Neuronal stem cell (in vitro differentiated cells): ENCODE data around the gene BEAN1.
A peak's percentile ranks its signal among the peaks of the same experiment; 100 is the strongest.

Experiments
- DNase-seq: peaks from one replicate; pipeline ENCODE4 v3.0.0-alpha.2; 2013; ENCODE audit warnings: low spot score
- H2AFZ ChIP-seq: one replicate; pipeline ENCODE4 v1.6.1; 2013; ENCODE audit warnings: mild to moderate bottlenecking, low read length, inconsistent platforms
- H2AK5ac ChIP-seq: 2 replicates; pipeline ENCODE4 v1.6.1; 2013; ENCODE audit warnings: low read depth, mild to moderate bottlenecking, inconsistent platforms, low read length, moderate library complexity, mixed read lengths
- H2BK120ac ChIP-seq: 2 replicates; pipeline ENCODE4 v1.6.1; 2013; ENCODE audit warnings: low read depth, mild to moderate bottlenecking, inconsistent platforms, low read length, moderate library complexity, mixed read lengths
- H2BK12ac ChIP-seq: one replicate; pipeline ENCODE4 v1.6.1; 2013; ENCODE audit warnings: low read length, inconsistent platforms
- H2BK15ac ChIP-seq: 2 replicates; pipeline ENCODE4 v1.6.1; 2013; ENCODE audit warnings: mild to moderate bottlenecking, low read length, inconsistent platforms, mixed read lengths
- H2BK5ac ChIP-seq: one replicate; pipeline ENCODE4 v1.6.1; 2013; ENCODE audit warnings: inconsistent platforms, mild to moderate bottlenecking, low read length, moderate library complexity
- H3K14ac ChIP-seq: one replicate; pipeline ENCODE4 v1.6.1; 2013; ENCODE audit warnings: low read length, inconsistent platforms
- H3K18ac ChIP-seq: 2 replicates; pipeline ENCODE4 v1.6.1; 2013; ENCODE audit warnings: low read length, inconsistent platforms
- H3K23ac ChIP-seq: 2 replicates; pipeline ENCODE4 v1.6.1; 2013; ENCODE audit warnings: low read depth, mild to moderate bottlenecking, mixed read lengths, low read length, inconsistent platforms; ENCODE audit not compliant: poor library complexity
- H3K27ac ChIP-seq: replicated peaks from 3 replicates; pipeline ENCODE4 v1.5.1; 2013; ENCODE audit warnings: low read length, inconsistent platforms
- H3K27me3 ChIP-seq, 3 experiments: 2 replicates each; pipeline ENCODE4 v1.6.1; 2013; ENCODE audit warnings: low read length in 3 of 3, mild to moderate bottlenecking in 2 of 3, inconsistent platforms in 1 of 3, low read depth in 1 of 3, mixed read lengths in 1 of 3, moderate library complexity in 1 of 3; ENCODE audit not compliant: control insufficient read depth in 3 of 3, insufficient read depth in 3 of 3
- H3K36me3 ChIP-seq, 2 donors: replicated peaks in 1 of 2; 2 replicates each; pipeline ENCODE4 v1.6.1; 2013; ENCODE audit warnings: low read length in 2 of 2; ENCODE audit not compliant: control insufficient read depth in 2 of 2, insufficient read depth in 2 of 2
- H3K4ac ChIP-seq: 2 replicates; pipeline ENCODE4 v1.6.1; 2013; ENCODE audit warnings: inconsistent platforms, mild to moderate bottlenecking, low read length, moderate library complexity
- H3K4me1 ChIP-seq, 2 donors: 1 replicate in 1 of 2; 2 replicates in 1 of 2; pipeline ENCODE4 v1.6.1; 2013; ENCODE audit warnings: low read length in 2 of 2, low read depth in 1 of 2; ENCODE audit not compliant: control insufficient read depth in 2 of 2, insufficient read depth in 1 of 2
- H3K4me2 ChIP-seq: one replicate; pipeline ENCODE4 v1.6.1; 2013; ENCODE audit warnings: mild to moderate bottlenecking, low read length, inconsistent platforms; ENCODE audit not compliant: insufficient read depth, poor library complexity, severe bottlenecking
- H3K4me3 ChIP-seq, 2 donors: 2 replicates each; pipeline ENCODE4 v1.5.1; 2013; ENCODE audit warnings: low read length in 2 of 2, mild to moderate bottlenecking in 2 of 2, inconsistent platforms in 1 of 2, moderate library complexity in 1 of 2
- H3K79me1 ChIP-seq: one replicate; pipeline ENCODE4 v1.6.1; 2013; ENCODE audit warnings: low read depth, mild to moderate bottlenecking, inconsistent platforms, low read length, moderate library complexity
- H3K9ac ChIP-seq: one replicate; pipeline ENCODE4 v1.6.1; 2013; ENCODE audit warnings: mild to moderate bottlenecking, low read depth, low read length, inconsistent platforms; ENCODE audit not compliant: poor library complexity
- H3K9me3 ChIP-seq, 2 donors: replicated peaks in 1 of 2; 2 replicates each; pipeline versions ENCODE3 to v1.6.1; 2013; ENCODE audit warnings: low read length in 2 of 2, mild to moderate bottlenecking in 2 of 2, inconsistent platforms in 1 of 2, low read depth in 1 of 2, mixed read lengths in 1 of 2, moderate library complexity in 1 of 2; ENCODE audit not compliant: control insufficient read depth in 2 of 2, insufficient read depth in 1 of 2
- H4K8ac ChIP-seq: one replicate; pipeline ENCODE4 v1.6.1; 2013; ENCODE audit warnings: low read depth, mild to moderate bottlenecking, inconsistent platforms, low read length, moderate library complexity
- H4K91ac ChIP-seq: one replicate; pipeline ENCODE4 v1.6.1; 2013; ENCODE audit warnings: low read length, low read depth, mild to moderate bottlenecking, inconsistent platforms; ENCODE audit not compliant: poor library complexity
- WGBS, 2 donors: extraction: QIAGEN DNeasy Blood & Tissue Kit; methylation state at CpG; one replicate each; pipeline ENCODE4 v1.1.7; 2013; ENCODE audit warnings: missing lambda C conversion rate in 2 of 2, mixed read lengths in 1 of 2; ENCODE audit not compliant: insufficient read length in 2 of 2, insufficient replicate concordance in 1 of 2; ENCODE audit errors: extremely low coverage in 2 of 2; 5-methylcytosine and 5-hydroxymethylcytosine counted together

The BEAN1 gene

DNA sequence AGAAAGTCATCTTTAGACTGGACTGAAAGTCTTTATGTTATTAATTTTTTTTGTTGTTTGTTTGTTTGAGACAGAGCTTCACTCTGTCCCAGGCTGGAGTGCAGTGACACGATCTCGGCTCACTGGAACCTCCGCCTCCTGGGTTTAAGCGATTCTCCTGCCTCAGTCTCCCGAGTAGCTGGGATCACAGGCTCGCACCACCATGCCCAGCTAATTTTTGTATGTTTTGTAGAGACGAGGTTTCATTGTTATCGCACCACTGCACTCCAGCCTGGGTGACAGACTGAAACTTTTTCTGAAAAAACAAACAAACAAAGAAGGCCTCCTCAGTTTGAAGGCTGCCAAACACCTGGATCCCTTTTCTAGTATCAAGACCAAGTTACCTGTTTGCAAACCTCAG, 4.7 kb downstream of the BEAN1 start:
- no peak overlapping the region for H3K9ac ChIP-seq
- H2BK120ac ChIP-seq: no peak overlapping the region
- H2AFZ ChIP-seq: no peak overlapping the region
- no CpG with 5 or more reads among the region's 8 CpGs for WGBS, 2 donors
- H3K4me2 ChIP-seq: no peak overlapping the region
- H3K4me3 ChIP-seq: no peak overlapping the region
- no peak overlapping the region for H3K27ac ChIP-seq
- no peak for DNase-seq
- H2AK5ac ChIP-seq: no peak overlapping the region
- no peak overlapping the region for H2BK12ac ChIP-seq
- no peak overlapping the region for H2BK15ac ChIP-seq
- no peaks in the 10 kb centered on the region for H3K9me3 ChIP-seq
- H4K91ac ChIP-seq: no peak overlapping the region
- no peaks in the 10 kb centered on the region for H3K79me1 ChIP-seq
- no peak overlapping the region for H3K14ac ChIP-seq
- no peak overlapping the region for H4K8ac ChIP-seq
- H3K4me1 ChIP-seq: peaks cover 14% of the 10 kb centered on the region in 2 donors
- H2BK5ac ChIP-seq: no peak overlapping the region
- no peak overlapping the region for H3K18ac ChIP-seq
- no peak overlapping the region for H3K23ac ChIP-seq
- H3K27me3 ChIP-seq: peaks cover 4 to 32% (median 26%) of the 10 kb centered on the region in 3 experiments
- no peaks in the 10 kb centered on the region for H3K36me3 ChIP-seq
- H3K4ac ChIP-seq: no peak overlapping the region

- Histone ChIP-seq H3K4me3 (no peak overlapping the region), H2BK5ac (no peak overlapping the region), H2AFZ (no peak overlapping the region), H3K27me3 (peaks cover 4 to 31% (median 24%) of the 10 kb centered on the region in 3 experiments), H3K27ac (no peak overlapping the region), H3K4ac (no peak overlapping the region), H3K36me3 (no peaks in the 10 kb centered on the region), H3K4me2 (no peak overlapping the region), H4K91ac (no peak overlapping the region), H3K18ac (no peak overlapping the region), H3K4me1 (peaks cover 14% of the 10 kb centered on the region in 2 donors), H2AK5ac (no peak overlapping the region), H4K8ac (no peak overlapping the region), H2BK120ac (no peak overlapping the region), H2BK15ac (no peak overlapping the region), H3K23ac (no peak overlapping the region), H3K9ac (no peak overlapping the region), H3K79me1 (no peaks in the 10 kb centered on the region), H3K9me3 (no peaks in the 10 kb centered on the region), H2BK12ac (no peak overlapping the region), H3K14ac (no peak overlapping the region)
- DNase-seq: no peak
- no CpG with 5 or more reads among the region's 5 CpGs for WGBS, 2 donors
Observed at GRCh38 chr16:66432429-66432828, 5.3 kb downstream of the BEAN1 start.

GRCh38 chr16:66434619-66435430, 7.7 kb downstream of the BEAN1 start:
- Histone ChIP-seq H3K9me3 (no peaks in the 10 kb centered on the region), H3K4ac (no peak overlapping the region), H2BK5ac (no peak overlapping the region), H3K27me3 (peaks cover 0 to 7% (median 2%) of the 10 kb centered on the region in 3 experiments), H3K18ac (no peak overlapping the region), H3K36me3 (no peaks in the 10 kb centered on the region), H3K4me2 (no peak overlapping the region), H3K4me3 (no peak overlapping the region), H4K91ac (no peak overlapping the region), H3K79me1 (no peaks in the 10 kb centered on the region), H3K23ac (no peak overlapping the region), H2BK120ac (no peak overlapping the region), H3K4me1 (peaks cover 5 to 11% of the 10 kb centered on the region in 2 donors), H2AK5ac (peak overlapping the region; percentile 4), H3K14ac (no peak overlapping the region), H2AFZ (no peak overlapping the region), H2BK12ac (no peak overlapping the region), H4K8ac (no peak overlapping the region), H3K27ac (no peak overlapping the region), H3K9ac (no peak overlapping the region), H2BK15ac (no peak overlapping the region)
- no peak for DNase-seq
- WGBS, 2 donors: no CpG with 5 or more reads among the region's 9 CpGs

- H3K18ac ChIP-seq: no peak overlapping the region
- no peak for DNase-seq
- peaks cover 5 to 11% of the 10 kb centered on the region in 2 donors for H3K4me1 ChIP-seq
- no peak overlapping the region for H3K4ac ChIP-seq
- H3K14ac ChIP-seq: no peak overlapping the region
- no peak overlapping the region for H2AFZ ChIP-seq
- no CpG with 5 or more reads among the region's 1 CpG for WGBS, 2 donors
- H4K91ac ChIP-seq: no peak overlapping the region
- peaks cover 0 to 3% (median 0%) of the 10 kb centered on the region in 3 experiments for H3K27me3 ChIP-seq
- H3K4me3 ChIP-seq: no peak overlapping the region
- no peak overlapping the region for H3K23ac ChIP-seq
- no peak overlapping the region for H2AK5ac ChIP-seq
- H3K27ac ChIP-seq: no peak overlapping the region
- H2BK5ac ChIP-seq: no peak overlapping the region
- no peak overlapping the region for H3K4me2 ChIP-seq
- H3K9me3 ChIP-seq: no peaks in the 10 kb centered on the region
- H3K79me1 ChIP-seq: no peaks in the 10 kb centered on the region
- no peak overlapping the region for H3K9ac ChIP-seq
- no peak overlapping the region for H4K8ac ChIP-seq
- H2BK15ac ChIP-seq: no peak overlapping the region
- H2BK120ac ChIP-seq: no peak overlapping the region
- H2BK12ac ChIP-seq: no peak overlapping the region
- no peaks in the 10 kb centered on the region for H3K36me3 ChIP-seq
Observed at GRCh38 chr16:66435896-66436295, 8.8 kb downstream of the BEAN1 start.
